NCI-H460 (cell line): ENCODE data around the gene DNAI7. TPM values are rescaled to one million over a fixed set of nuclear protein-coding genes. Genes with fewer than 3 reads are reported as not detected.

Experiments used
- total RNA-seq: library from RNA; depleted of rRNA; stranded (reverse); fragments of >200 nt; shearing (Covaris generic); gene quantifications from 2 replicates; pipeline ENCODE4 v1.2.3, GENCODE V29; 2014; rRNA removed

The DNAI7 gene
- total RNA-seq, 1 experiment from 2014 or later = not detected

Other genes with a start within 250 kb of the DNAI7 start
- gene BCAT1, start 246.1 kb downstream of the DNAI7 start, total RNA-seq = 68.7 and 74.0 TPM in 2 replicates
- gene ETFRF1, start 77 bp upstream of the DNAI7 start, total RNA-seq = 18.3 and 23.5 TPM in 2 replicates
- gene KRAS, start 55.8 kb upstream of the DNAI7 start, total RNA-seq = 18.6 and 22.6 TPM in 2 replicates